Right atrium auricular region (tissue), 2 donors: ENCODE results near the gene RBM12. TPM values are rescaled to one million over a fixed set of nuclear protein-coding genes. Genes with fewer than 3 reads are reported as not detected.

Source experiments
- DNase-seq: peaks from one replicate; pipeline ENCODE4 v3.0.0-alpha.2; 2019; ENCODE audit warnings: low spot score
- H3K27ac ChIP-seq, 2 donors: fragments of 200-600 bp; sonication (generic); 1 replicate in 1 of 2; 2 replicates in 1 of 2; pipeline ENCODE4 v1.5.1; 2016 to 2019
- H3K27me3 ChIP-seq, 2 donors: fragments of 200-600 bp; sonication (generic); one replicate each; pipeline versions ENCODE4 v1.5.1 to v1.6.0; 2017 to 2019
- H3K36me3 ChIP-seq: fragments of 200-600 bp; sonication (generic); one replicate; pipeline ENCODE4 v1.5.1; 2016
- H3K4me1 ChIP-seq, 2 donors: fragments of 200-600 bp; sonication (generic); one replicate each; pipeline versions ENCODE4 v1.5.1 to v1.6.0; 2017 to 2019
- H3K4me3 ChIP-seq, 2 donors: fragments of 200-600 bp; sonication (generic); 1 replicate in 1 of 2; 2 replicates in 1 of 2; pipeline ENCODE4 v1.5.1; 2017 to 2019; ENCODE audit warnings: mild to moderate bottlenecking in 1 of 2, moderate library complexity in 1 of 2
- H3K9me3 ChIP-seq, 2 donors: fragments of 200-600 bp; sonication (generic); one replicate each; pipeline ENCODE4 v1.5.1; 2019
- total RNA-seq, 2 donors: library from RNA; depleted of rRNA; stranded (reverse); fragments of >200 nt; gene quantifications; one replicate each; pipeline ENCODE4 v1.1.0, GENCODE V29; 2016
- TF ChIP-seq, protein P1 (sequence below), 2 donors: fragments of 200-600 bp; sonication (generic); IDR thresholded peaks; one replicate each; pipeline ENCODE4 v1.5.1; 2019; ENCODE audit warnings: antibody characterized with exemption in 2 of 2

The RBM12 gene
- total RNA-seq, 2 donors from 2014 or later, result 18.4 to 20.9 TPM

DNA sequence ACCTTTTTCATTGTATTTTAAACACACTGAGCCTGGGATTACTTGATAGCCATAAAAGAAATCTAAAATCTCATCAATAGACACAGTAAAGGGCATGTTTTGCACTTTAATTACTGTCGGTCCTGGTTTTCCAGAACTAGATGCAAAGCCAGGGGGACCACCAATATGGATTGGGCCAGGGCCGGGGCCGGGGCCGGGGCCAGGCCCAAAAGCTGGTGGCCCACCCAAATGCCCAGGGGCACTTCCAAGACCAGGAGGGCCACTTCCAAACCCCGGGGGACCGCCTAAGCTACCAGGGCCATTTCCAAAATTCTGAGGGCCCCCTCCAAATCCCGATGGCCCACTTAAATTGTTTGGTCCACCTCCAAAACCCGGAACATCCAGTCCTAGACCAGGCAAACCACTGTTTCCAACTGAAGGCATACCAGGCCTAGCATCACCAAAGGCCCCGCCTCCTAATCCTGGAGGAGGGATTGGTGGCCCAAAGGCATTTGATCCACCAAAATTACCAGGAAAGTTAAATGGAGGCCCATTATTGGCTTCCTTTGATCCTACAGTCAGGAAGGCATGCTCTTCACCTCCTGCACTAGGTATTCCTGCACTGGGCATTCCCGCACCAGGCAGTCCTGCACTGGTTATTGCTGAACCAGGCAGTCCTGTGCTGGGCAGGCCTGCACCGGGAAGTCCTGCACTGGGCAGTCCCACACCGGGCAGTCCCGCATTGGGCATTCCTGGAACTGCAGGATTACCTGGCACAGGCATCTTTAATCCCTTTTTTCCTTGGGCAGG lies 11.9 kb downstream of the RBM12 start:
- DNase-seq, result no peak
- Histone ChIP-seq H3K9me3 (no peaks in the 10 kb centered on the region), H3K27ac (no peak overlapping the region), H3K4me3 (no peak overlapping the region), H3K27me3 (no peaks in the 10 kb centered on the region), H3K36me3 (peaks cover 20% of the 10 kb centered on the region), H3K4me1 (peaks cover 0 to 31% of the 10 kb centered on the region in 2 donors)
- TF ChIP-seq, protein P1, sequence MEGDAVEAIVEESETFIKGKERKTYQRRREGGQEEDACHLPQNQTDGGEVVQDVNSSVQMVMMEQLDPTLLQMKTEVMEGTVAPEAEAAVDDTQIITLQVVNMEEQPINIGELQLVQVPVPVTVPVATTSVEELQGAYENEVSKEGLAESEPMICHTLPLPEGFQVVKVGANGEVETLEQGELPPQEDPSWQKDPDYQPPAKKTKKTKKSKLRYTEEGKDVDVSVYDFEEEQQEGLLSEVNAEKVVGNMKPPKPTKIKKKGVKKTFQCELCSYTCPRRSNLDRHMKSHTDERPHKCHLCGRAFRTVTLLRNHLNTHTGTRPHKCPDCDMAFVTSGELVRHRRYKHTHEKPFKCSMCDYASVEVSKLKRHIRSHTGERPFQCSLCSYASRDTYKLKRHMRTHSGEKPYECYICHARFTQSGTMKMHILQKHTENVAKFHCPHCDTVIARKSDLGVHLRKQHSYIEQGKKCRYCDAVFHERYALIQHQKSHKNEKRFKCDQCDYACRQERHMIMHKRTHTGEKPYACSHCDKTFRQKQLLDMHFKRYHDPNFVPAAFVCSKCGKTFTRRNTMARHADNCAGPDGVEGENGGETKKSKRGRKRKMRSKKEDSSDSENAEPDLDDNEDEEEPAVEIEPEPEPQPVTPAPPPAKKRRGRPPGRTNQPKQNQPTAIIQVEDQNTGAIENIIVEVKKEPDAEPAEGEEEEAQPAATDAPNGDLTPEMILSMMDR (IDR thresholded peaks at IDR 0.05), result no peak

DNA sequence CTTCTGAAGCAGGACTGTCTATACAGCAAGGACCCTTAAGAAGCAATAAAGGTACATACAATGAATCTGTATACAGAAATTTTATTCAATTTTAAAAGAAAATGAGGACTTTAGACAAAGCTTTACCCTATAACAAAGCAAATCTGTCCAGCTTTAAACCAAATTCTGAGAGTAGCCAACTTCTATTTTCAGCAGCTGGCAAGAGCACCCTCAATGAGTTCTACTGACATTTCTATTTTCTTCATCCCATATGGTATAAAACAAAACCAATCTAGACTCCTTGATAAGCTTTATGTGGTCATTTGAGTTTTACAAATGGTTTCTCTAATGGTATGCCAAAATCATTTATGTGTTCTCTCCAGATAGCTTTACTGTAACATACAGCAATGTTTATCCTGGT lies 12.7 kb downstream of the RBM12 start:
- H3K4me3 ChIP-seq, result no peak overlapping the region
- no peak overlapping the region for H3K27ac ChIP-seq
- H3K27me3 ChIP-seq, result no peaks in the 10 kb centered on the region
- no peak for DNase-seq
- H3K9me3 ChIP-seq, result no peaks in the 10 kb centered on the region
- peaks cover 0 to 23% of the 10 kb centered on the region in 2 donors for H3K4me1 ChIP-seq
- TF ChIP-seq, protein P1 (IDR thresholded peaks at IDR 0.05), result no peak
- peaks cover 20% of the 10 kb centered on the region for H3K36me3 ChIP-seq

DNA sequence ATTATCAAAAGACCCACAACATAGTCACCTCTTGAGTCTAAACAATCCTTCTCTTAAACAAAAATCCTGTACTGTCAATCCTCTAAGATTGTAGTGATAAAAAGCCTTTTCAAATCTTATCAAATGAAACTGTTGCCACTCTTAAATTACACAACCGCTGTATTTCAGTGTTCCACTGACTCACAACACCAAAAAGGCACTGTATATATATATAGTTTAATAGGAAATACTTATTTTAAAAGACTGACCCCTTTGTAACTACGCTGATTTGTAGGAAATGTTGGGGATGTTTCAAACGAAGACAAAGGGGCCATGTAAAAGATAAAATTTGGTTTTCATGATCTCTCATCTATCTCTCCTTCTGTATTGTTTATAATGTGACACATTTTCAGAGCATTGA lies 14.1 kb downstream of the RBM12 start:
- Histone ChIP-seq H3K27me3 (no peaks in the 10 kb centered on the region), H3K4me3 (no peak overlapping the region), H3K9me3 (no peaks in the 10 kb centered on the region), H3K36me3 (peaks cover 20% of the 10 kb centered on the region), H3K4me1 (peaks cover 0 to 15% of the 10 kb centered on the region in 2 donors), H3K27ac (no peak overlapping the region)
- TF ChIP-seq, protein P1 (IDR thresholded peaks at IDR 0.05), result no peak
- no peak for DNase-seq

DNA sequence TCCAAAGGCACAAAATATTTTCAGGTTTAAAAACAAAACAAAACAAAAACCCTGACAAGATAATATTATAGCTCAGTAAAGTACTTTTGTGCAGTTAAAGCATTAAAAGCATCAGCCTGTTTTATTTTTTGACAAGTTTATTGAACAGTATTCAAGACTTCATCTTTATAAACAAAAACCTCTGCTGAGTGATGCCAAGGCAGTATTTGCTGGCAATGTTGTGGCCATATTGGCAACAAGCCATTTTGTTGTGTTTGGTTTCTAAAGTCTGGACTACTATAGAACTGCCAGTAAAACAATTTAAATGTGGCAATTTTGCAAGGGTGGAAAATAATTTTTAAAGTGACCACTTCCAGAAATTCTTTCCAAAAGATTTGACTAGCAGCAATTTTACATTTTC lies 15.9 kb downstream of the RBM12 start:
- DNase-seq, result no peak
- TF ChIP-seq, protein P1 (IDR thresholded peaks at IDR 0.05), result no peak
- Histone ChIP-seq H3K9me3 (no peaks in the 10 kb centered on the region), H3K27ac (no peak overlapping the region), H3K27me3 (no peaks in the 10 kb centered on the region), H3K4me3 (no peak overlapping the region), H3K36me3 (peaks cover 10% of the 10 kb centered on the region), H3K4me1 (peaks cover 0 to 15% of the 10 kb centered on the region in 2 donors)

DNA sequence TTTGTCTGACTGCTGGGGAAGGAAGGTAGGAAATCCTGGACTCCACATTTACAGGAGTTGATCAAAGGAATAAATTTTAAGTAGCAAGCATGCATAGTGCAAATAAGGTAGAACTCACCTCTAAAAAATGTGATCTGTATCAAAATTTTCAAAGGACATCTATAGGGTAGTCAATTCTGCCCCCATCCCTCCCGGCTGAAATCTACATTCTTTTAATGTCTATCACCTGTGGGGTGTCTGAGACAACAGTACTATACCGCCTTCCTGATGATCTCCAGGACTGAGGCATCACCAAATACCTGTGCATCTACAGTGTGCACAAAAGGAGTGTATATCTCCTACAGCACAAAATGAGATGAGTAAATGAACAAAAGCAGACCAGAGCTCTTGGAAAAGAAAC lies 19.9 kb downstream of the RBM12 start:
- no peak overlapping the region for H3K27ac ChIP-seq
- TF ChIP-seq, protein P1 (IDR thresholded peaks at IDR 0.05), result no peak
- H3K27me3 ChIP-seq, result no peaks in the 10 kb centered on the region
- peaks cover 0 to 7% of the 10 kb centered on the region in 2 donors for H3K4me1 ChIP-seq
- DNase-seq, result no peak
- H3K36me3 ChIP-seq, result no peaks in the 10 kb centered on the region
- H3K9me3 ChIP-seq, result no peaks in the 10 kb centered on the region
- H3K4me3 ChIP-seq, result no peak overlapping the region

DNA sequence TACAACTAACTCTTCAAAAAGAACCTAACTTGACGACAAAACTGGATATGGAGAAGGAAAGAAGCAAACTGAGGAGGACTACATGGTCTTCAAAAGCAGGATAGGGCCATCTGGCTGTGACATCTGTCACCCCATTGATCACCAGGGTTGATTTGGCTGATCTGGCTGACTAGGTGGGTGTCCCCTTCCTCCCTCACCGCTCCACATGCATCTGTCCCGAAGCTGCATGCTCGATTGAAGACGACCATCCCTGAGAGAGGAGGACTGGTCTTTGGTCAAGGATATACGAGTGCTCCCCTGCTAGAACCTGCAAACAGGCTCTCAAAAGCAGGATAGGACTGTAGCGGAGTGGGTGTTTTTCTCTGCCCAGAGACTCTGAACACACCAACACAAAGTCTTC lies 21.7 kb downstream of the RBM12 start:
- Histone ChIP-seq H3K4me1 (peaks cover 0 to 5% of the 10 kb centered on the region in 2 donors), H3K27ac (no peak overlapping the region), H3K4me3 (no peak overlapping the region), H3K36me3 (no peaks in the 10 kb centered on the region), H3K27me3 (no peaks in the 10 kb centered on the region), H3K9me3 (no peaks in the 10 kb centered on the region)
- DNase-seq, result no peak
- TF ChIP-seq, protein P1 (IDR thresholded peaks at IDR 0.05), result no peak
